ENCODE data around the gene PAQR4. TPM values are rescaled to one million over a fixed set of nuclear protein-coding genes. Genes with fewer than 3 reads are reported as not detected.
A peak's percentile ranks its signal among the peaks of the same experiment; 100 is the strongest.

Gene PAQR4
- total RNA-seq, 1 experiment from 2014 or later, result 47.9 TPM

GRCh38 chr16:2964475-2965336 lies 4.4 kb upstream of the PAQR4 start:
- DNase-seq (ENCODE audit: low read depth), result peak; percentile 57

DNA sequence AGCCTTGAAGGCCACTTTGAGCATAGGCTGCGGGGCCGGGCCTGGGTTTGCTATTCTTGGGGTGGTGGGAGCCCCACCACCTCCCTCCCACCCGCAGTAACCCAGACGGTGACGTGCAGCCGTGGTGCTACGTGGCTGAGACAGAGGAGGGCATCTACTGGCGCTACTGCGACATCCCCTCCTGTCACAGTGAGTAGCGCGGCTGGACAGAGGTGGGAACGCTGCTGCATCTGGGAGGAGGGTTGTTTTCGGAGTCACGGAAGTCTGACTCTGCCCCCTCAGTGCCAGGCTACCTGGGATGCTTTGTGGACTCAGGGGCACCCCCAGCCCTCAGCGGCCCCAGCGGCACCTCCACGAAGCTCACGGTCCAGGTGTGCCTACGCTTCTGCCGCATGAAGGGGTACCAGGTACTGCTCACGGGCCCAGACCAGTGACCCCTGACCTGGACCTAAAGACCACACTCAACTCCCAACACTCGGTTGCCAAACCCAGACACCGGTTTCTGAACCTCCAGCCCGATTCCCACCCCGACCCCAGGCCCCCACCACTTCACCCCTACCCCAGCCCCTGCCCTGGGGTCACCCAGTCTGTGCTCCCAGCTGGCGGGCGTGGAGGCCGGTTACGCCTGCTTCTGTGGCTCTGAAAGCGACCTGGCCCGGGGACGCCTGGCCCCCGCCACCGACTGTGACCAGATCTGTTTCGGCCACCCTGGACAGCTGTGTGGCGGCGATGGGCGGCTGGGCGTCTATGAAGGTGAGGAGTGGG lies 2.9 kb upstream of the PAQR4 start:
- no peak for DNase-seq (ENCODE audit: low read depth)

GRCh38 chr16:2966808-2967191 lies 2.3 kb upstream of the PAQR4 start:
- no peak for DNase-seq (ENCODE audit: low read depth)

GRCh38 chr16:2967211-2967631 lies 1.9 kb upstream of the PAQR4 start:
- DNase-seq (ENCODE audit: low read depth), result no peak

DNA sequence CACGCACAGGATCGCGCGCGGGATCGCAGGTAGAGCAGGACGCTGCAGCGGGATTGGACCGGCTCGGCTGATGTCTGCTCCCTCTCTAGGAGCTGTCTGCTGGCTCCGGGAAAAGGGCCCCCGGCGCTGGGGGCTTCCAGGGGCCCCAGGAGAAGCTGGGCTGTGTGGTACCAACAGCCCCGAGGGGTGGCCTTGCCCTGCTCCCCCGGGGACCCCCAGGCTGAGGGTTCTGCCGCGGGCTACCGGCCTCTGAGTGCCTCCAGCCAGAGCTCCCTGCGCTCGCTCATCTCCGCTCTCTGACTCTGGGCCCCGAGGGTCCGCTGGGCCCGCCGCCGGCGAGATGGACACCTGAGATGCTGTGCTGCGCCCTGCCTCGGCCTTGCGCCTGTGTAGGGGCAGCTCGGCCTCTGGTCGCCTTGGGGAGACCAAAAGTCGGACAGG lies 1.4 kb upstream of the PAQR4 start:
- DNase-seq (ENCODE audit: low read depth), result no peak

DNA sequence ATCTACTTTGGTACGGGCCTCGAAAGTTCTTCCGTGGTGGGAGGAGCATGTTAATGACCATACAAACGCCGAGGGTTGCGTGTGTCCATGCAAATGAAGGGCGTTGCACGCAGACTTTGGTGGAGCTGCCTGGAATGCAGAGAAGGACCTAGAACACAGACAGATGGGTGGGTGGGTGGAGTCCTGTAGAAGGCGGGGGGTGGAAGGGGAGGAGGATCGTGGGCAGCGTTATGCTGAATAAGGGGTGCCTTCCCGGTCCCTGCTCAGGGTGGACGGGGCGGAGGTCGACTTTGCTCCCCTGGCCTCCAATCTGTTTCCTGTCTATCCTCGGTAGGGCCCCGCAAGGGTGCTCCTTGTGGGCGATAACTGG lies 795 bp upstream of the PAQR4 start:
- no peak for DNase-seq (ENCODE audit: low read depth)

DNA sequence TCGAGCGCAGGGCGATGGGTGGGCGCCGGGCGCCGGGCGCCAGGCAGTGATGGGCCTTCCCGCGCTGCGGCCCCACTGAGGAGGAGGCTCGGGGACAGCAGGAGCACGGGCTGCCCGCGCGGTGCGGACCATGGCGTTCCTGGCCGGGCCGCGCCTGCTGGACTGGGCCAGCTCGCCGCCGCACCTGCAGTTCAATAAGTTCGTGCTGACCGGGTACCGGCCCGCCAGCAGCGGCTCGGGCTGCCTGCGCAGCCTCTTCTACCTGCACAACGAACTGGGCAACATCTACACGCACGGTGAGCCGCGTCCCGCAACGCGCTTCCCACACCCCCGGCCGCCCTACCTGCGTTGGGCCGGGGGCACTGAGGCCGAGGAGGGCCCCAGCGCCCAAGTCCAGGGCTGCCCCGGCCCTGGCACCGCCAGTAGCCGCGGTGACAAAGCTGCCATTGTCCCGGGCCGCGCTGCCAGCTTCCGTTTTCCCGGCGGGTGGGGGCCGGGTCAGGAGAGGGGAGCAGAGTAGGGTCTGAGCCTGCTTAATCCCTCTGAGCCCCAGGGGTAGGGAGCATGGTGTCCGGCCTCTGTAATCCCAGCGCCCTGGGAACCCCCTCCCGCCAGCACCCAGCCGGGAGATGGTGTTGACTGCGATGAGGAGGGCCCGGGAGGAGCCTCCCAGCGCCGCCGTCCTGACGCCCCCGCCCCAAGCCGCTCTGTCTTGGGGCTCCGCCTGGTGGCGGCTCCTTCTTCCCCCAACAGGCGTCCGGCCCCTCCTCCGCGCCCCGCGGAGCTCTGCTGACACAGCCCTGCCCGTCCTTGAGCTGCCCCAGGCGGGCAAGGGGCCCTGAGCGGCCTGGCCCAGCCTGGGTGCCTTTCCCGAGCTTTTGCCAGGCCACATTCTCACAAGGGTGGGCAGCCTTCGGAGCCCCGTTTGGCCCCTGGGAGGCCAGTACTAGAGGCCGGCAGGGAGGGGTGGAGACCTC lies 685 bp downstream of the PAQR4 start:
- peak; percentile 78 for DNase-seq (ENCODE audit: low read depth)

GRCh38 chr16:2970563-2970962 lies 1.4 kb downstream of the PAQR4 start:
- no peak for DNase-seq (ENCODE audit: low read depth)

DNA sequence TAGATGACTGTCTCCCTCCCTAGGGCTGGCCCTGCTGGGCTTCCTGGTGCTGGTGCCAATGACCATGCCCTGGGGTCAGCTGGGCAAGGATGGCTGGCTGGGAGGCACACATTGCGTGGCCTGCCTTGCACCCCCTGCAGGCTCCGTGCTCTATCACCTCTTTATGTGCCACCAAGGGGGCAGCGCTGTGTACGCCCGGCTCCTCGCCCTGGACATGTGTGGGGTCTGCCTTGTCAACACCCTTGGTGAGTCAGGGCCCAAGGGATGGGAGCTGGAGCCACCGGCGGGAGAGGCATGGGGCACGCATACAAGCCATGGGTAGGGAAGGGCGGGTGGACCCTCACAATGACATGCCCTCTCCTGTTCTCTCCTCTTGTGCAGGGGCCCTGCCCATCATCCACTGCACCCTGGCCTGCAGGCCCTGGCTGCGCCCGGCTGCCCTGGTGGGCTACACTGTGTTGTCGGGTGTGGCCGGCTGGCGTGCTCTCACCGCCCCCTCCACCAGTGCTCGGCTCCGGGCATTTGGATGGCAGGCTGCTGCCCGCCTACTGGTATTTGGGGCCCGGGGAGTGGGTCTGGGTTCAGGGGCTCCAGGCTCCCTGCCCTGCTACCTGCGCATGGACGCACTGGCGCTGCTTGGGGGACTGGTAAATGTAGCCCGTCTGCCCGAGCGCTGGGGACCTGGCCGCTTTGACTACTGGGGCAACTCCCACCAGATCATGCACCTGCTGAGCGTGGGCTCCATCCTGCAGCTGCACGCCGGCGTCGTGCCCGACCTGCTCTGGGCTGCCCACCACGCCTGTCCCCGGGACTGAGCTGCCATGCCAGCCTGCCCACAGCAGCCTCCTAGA lies 2.2 kb downstream of the PAQR4 start:
- DNase-seq (ENCODE audit: low read depth), result no peak

DNA sequence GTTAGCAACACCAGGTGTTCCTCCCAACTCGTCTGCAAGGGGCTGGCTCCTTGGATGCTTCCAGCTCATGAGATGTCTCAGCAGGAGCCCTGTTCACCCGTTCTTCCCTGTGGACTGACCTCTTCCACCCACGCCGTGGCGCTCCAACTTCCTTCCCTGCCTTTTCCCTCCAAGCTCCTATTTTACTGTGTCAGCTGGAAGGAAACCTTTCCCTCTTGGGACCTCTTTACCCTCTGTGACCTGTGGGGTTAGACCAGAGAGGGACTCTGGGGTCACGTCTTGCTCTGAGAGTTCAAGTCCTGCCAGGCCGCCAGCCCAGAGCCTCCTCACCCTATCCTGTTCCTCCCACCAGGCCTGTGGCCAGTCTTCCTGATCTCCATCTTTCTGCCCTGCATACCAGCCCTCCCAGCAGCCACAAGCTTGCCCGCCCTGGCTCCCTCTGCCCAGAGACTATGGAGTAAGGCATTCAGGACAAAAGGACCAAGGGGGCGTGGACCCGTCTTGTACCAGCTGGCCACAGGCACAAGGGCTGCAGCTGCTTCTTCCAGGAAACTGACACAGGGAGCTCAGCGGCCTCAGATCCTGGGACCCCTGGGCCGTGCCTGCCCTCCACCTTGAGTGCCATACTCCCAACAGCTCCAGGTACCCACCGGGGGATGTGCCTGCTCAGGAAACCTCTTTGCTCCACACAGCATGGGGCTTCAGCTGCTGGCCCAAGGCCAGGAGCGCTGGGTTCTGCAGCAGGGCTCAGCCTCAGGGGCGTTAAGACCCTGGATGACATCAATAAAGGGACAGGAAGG lies 3.0 kb downstream of the PAQR4 start:
- DNase-seq (ENCODE audit: low read depth), result no peak

GRCh38 chr16:2973093-2973492 lies 3.9 kb downstream of the PAQR4 start:
- no peak for DNase-seq (ENCODE audit: low read depth)

DNA sequence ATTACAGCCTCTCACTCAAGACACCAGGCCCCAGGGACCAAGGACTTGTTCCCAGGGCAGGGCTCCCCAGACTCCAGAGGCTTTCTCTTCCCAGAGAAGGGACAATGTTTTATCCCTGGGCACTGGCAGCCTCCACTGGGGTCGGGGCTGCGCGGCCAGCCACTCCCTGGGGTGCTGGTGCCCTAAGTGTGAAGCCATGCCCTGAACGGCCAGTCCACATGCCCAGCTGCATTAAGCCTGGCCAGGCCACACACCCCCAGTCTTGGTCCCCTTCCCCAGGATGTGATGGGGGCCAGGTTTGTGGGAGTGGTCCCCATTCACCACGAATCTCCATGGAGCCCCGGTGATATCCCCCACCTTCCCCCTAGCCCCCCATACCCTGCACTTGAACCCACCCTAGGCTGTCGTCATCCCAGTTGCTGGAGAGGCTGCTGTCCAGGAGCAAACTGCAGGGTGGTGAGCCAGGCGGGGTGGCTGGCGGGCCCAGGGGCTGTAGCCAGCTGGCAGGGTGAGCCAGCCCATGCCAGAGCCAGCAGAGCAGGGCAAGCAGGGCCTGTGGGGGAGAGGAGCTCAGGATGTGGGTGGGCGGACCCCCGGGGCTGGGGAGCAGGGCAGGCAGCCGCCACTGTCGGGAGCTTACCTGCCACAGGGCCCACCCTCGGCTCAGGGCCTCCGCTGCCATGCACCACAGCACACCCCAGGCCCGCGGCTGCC lies 4.6 kb downstream of the PAQR4 start:
- no peak for DNase-seq (ENCODE audit: low read depth)

DNA sequence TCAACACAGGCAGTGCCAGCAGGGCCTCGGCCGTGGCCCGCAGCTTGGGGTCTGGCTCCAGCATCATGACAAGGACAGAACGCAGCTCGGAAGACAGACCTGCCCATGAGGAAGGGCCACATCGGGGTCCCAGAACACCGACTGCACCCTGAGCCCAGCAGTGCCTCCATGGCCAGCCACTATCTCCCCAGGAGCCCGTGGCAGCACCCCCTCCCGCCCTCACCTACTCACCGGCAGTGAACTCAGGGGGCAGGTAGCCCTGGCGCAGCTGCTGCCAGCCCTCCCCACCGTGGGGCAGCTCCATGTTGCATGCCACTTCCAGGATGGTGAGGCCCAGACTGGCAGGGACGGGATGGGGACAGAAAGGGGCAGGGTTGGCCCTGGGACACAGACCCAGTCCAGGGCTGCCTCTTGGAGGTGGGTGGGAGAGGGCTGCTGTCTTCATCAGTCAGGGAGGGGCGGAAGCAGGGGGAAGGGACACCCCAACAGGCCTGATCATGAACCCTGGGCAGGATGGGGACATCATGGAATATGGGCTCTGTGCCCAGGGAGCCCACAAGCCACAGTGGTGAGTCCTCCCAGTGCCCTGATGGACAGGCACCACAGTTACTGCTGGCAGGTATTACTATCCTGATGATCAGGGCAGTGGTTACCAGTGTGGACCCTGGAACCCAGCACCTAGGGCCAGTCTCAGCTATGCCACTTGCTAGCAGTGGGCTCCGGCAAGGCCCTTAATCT lies 5.3 kb downstream of the PAQR4 start:
- DNase-seq (ENCODE audit: low read depth), result no peak

DNA sequence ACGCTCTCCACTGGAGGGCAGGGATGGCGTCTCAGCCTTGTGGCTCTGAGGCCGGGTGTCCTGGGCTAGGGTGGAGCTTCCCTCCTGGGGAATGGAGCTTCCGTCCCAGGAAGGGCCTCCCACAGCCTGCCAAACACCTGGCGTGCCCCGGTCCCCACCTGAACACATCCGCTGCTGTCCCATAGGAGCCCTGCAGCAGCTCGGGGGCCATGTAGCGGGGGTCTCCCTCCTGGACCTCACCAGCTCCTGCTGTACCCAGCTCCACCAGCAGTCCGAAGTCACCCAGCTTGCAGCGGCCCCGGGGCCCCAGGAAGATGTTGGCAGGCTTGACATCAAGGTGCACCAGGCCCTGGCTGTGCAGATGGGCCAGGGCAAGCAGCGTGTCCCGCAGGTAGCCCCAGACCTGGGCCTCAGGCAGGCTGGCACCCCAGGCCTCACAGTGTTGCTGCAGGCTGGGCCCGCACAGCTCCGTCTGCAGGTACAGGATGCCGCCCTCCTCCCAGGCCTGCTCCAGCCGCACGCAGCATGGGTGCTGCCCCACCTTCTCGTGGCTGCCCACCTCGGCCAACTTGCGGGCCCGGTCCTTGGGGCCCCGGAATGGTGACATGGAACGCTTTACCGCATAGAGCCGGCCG lies 6.1 kb downstream of the PAQR4 start:
- DNase-seq (ENCODE audit: low read depth), result no peak

DNA sequence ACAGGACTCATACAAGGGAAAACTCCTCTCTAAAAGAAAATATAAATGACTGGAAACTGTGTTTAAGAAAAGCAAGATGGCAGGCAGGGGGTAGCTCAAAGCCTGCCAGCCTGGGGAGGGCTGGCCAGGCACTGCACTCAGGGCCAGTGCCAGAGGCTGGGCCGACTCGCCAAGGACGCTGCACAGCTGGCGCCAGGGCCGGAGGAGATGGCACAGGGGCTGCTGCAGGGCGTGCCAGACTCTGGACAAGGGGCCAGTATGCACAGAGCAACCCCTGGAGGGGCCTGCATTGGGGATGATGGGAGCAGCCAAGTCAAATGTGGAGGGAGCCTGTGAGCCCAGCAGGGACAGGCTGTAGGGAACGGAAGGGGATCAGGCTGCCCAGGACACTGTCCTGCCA lies 7.1 kb downstream of the PAQR4 start:
- no peak for DNase-seq (ENCODE audit: low read depth)

GRCh38 chr16:2976673-2977072 lies 7.5 kb downstream of the PAQR4 start:
- no peak for DNase-seq (ENCODE audit: low read depth)

DNA sequence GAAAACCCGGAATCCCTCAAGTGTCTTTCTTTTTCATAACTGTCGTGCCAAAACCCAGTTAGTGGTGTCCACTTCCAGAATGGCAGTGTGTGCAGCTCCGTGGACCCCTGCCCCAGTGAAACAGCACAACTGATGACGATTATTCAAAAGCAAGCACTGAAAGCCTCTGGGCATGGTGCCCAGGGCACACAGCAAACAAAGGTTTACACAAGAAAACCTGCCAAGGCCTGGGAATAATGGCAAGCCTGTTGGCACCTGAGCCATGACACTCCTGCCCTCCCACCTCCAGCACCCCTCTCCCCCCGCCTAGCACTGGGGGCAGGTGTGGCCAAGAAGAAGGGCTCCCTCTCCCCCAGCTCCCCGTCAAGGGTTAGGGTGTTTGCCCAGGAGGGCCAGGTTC lies 8.3 kb downstream of the PAQR4 start:
- no peak for DNase-seq (ENCODE audit: low read depth)
